GM18498 (cell line): ENCODE measurements around the gene OCA2.
"Not testable (repeated sequence)": the region's sequence is repeated elsewhere in the genome, so short reads cannot be mapped to it uniquely, and the experiment has no call there.

Experiments used
- ATAC-seq: cut with Tn5 transposase; IDR thresholded peaks from one replicate; pipeline ENCODE4 v1.9.1; 2021; ENCODE audit warnings: mild to moderate bottlenecking, moderate library complexity; ENCODE audit not compliant: unreplicated experiment

The OCA2 gene

GRCh38 chr15:28026221-28026620 lies 72.9 kb downstream of the OCA2 start:
- ATAC-seq: no peak

- no peak for ATAC-seq
Measured at GRCh38 chr15:28025413-28025812, 73.7 kb downstream of the OCA2 start.

GRCh38 chr15:28024889-28025250 lies 74.2 kb downstream of the OCA2 start:
- no peak for ATAC-seq

- no peak for ATAC-seq
Measured at GRCh38 chr15:28023933-28024888, 74.9 kb downstream of the OCA2 start.

GRCh38 chr15:28023422-28023821 lies 75.7 kb downstream of the OCA2 start:
- ATAC-seq: no peak

GRCh38 chr15:28022961-28023360 lies 76.2 kb downstream of the OCA2 start:
- ATAC-seq: no peak

GRCh38 chr15:28022181-28022580 lies 76.9 kb downstream of the OCA2 start:
- no peak for ATAC-seq

- ATAC-seq: no peak
Measured at GRCh38 chr15:28021281-28022039, 77.7 kb downstream of the OCA2 start.

- no peak for ATAC-seq
Measured at GRCh38 chr15:28020644-28021043, 78.5 kb downstream of the OCA2 start.

- ATAC-seq: no peak
Measured at GRCh38 chr15:28019594-28020309, 79.4 kb downstream of the OCA2 start.

- no peak for ATAC-seq
Measured at GRCh38 chr15:28018291-28019044, 80.6 kb downstream of the OCA2 start.

GRCh38 chr15:28017423-28017924 lies 81.6 kb downstream of the OCA2 start:
- ATAC-seq: no peak

GRCh38 chr15:28015855-28016254 lies 83.3 kb downstream of the OCA2 start:
- ATAC-seq: no peak

- no peak for ATAC-seq
Measured at GRCh38 chr15:28014623-28015200, 84.4 kb downstream of the OCA2 start.

- ATAC-seq: no peak
Measured at GRCh38 chr15:28013976-28014375, 85.1 kb downstream of the OCA2 start.

- ATAC-seq: no peak
Measured at GRCh38 chr15:28013480-28013879, 85.6 kb downstream of the OCA2 start.

- ATAC-seq: no peak
Measured at GRCh38 chr15:28012231-28012630, 86.9 kb downstream of the OCA2 start.

- not testable (repeated sequence) for ATAC-seq
Measured at GRCh38 chr15:28008175-28008574, 90.9 kb downstream of the OCA2 start.

GRCh38 chr15:28006116-28006905 lies 92.8 kb downstream of the OCA2 start:
- no peak for ATAC-seq
